ENCODE results near the gene RNF182.

GRCh38 chr6:13911337-13911736, 13.4 kb upstream of the RNF182 start:
- TF ChIP-seq SUZ12 (IDR thresholded peaks at IDR 0.05; ENCODE audit: extremely low read depth, insufficient read depth, insufficient read length) (no peak), ZNF274 (IDR thresholded peaks at IDR 0.05; ENCODE audit: low read depth, low read length) (no peak)

Data from NT2/D1 (cell line).